T follicular helper cell (primary cell): Measurements from ENCODE around the gene TMEM95.
A peak's percentile ranks its signal among the peaks of the same experiment; 100 is the strongest.

ENCODE experiments used
- DNase-seq: peaks from one replicate; pipeline ENCODE4 v3.0.0-alpha.2; 2020; ENCODE audit warnings: low read depth

Gene TMEM95

GRCh38 chr17:7379134-7379533, 24.2 kb downstream of the TMEM95 start:
- DNase-seq, result no peak

- DNase-seq, result no peak
These were observed 25.4 kb downstream of the TMEM95 start for GRCh38 chr17:7380321-7380720.

GRCh38 chr17:7380855-7381683, 26.1 kb downstream of the TMEM95 start, which contains the start of gene TNK1:
TNK1 (plus strand) TSS chr17:7381089; CDS start chr17:7382927, 1,838 bp downstream.
- no peak for DNase-seq

- DNase-seq, result no peak
These were observed 27.9 kb downstream of the TMEM95 start for GRCh38 chr17:7382901-7383300.

DNA sequence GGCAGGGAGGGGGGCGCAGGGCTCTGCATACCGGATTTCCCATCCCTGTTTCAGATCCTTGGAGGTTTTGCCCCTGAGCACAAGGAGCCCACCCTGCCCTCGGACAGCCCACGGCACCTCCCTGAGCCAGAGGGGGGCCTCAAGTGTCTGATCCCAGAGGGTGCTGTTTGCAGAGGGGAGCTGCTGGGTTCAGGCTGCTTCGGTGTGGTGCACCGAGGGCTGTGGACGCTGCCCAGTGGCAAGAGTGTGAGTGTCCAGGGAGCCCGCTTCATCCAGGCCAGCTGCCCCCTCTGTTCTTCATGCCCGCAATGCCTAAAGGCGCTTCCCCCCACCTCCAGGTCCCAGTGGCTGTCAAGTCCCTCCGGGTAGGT, 28.4 kb downstream of the TMEM95 start:
- DNase-seq, result no peak

DNA sequence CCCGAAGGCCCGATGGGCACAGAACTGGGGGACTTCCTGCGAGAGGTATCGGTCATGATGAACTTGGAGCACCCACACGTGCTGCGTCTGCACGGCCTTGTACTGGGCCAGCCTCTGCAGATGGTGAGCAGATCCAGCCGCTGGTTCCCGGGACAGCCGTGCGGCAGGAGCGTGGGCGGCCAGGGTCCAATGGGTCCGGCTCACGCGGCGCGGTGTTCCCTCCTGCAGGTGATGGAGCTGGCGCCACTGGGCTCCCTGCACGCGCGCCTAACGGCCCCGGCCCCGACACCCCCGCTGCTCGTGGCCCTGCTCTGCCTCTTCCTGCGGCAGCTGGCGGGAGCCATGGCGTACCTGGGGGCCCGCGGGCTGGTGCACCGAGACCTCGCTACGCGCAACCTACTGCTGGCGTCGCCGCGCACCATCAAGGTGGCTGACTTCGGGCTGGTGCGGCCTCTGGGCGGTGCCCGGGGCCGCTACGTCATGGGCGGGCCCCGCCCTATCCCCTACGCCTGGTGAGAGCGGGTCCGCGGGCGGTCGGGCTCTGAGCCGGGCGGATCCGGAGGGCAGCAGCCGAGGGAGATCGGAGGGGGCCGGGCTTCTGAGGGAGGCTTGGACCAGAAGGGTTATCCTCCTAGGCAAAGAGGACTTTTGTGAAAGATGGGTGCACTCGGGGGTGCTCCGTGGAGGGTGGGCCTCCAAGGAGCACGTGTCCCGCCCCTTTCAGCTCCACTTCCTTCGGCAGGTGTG, 29.0 kb downstream of the TMEM95 start:
- peak; percentile 70 for DNase-seq

- DNase-seq, result no peak
These were observed 29.6 kb downstream of the TMEM95 start for GRCh38 chr17:7384489-7385081.

DNA sequence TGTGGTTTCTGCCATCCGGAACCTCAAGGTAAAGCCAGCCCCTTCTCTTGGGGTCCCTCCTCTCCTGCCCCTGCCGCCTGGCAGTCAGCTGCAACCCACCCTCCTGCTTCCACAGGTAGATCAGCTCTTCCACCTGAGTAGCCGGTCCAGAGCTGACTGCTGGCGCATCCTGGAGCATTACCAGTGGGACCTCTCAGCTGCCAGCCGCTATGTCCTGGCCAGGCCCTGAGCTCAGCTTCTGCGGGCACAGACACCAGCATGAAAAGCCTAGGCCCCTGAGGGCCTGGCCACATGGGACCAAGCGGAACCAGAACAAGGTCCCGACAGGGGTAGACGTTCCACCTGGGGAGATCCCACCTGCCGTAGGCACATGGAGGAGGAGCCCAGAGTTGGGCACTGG, 33.9 kb downstream of the TMEM95 start:
- DNase-seq, result no peak

GRCh38 chr17:7389924-7390910, 35.3 kb downstream of the TMEM95 start:
- DNase-seq, result no peak

DNA sequence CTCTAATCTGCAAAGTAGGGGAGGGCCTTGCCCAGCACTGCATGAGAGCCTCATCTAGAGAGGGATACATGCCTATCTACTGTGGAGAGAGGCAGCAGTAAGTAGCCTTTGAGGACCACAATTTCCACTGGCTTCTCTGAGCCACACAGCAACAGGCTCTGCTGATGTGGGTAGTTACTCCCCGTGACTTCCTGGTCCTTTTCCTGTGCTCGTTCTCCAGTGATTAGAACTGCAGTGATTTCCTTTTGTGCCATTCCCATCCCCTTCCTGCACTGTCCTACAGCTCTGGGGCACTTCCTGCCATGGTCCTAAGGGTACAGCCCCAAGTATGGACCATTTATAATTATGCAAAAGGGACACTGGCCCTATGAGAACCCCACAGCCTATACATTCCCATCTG, 36.4 kb downstream of the TMEM95 start:
- no peak for DNase-seq

GRCh38 chr17:7392696-7393612, 38.0 kb downstream of the TMEM95 start:
- DNase-seq, result no peak

GRCh38 chr17:7393613-7394451, 38.9 kb downstream of the TMEM95 start:
- peak; percentile 59 for DNase-seq

DNA sequence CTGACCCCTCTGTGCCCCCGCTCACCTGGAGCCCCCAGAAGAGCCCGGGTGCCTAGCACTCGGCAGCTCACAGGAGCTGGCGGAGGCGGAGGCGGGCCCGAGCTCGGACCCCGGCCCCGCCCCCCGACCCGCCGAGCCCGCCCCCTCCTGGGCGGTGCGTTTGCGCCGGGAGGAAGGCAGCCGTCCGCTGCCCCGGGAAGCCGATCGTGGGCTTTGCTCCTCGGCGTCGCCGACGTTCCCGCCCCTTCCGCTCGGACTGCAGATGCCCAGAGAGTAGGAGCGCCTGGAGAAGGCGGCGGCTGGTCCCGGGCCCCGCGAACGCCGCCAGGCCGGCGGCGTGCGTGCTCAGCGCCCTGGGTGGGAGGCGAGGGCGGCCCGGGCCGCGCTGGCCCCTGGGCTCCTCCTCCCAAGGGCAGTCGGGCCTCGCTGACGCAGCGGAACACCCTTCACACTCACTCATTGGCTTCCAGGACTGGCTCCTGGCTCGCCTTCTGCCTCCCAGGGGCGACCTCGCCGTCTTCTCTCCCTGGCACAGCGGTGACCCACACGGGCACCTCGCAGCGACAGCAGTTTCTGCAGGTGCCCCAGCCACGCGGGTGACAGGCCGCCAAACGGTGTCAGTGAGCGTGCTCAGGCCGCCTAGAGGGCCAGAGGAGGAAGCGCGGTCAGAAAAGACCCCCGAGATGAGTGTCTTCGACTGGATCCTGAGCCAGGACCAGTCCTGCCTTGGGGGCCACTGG, 39.7 kb downstream of the TMEM95 start, which contains the start of gene PLSCR3:
PLSCR3 (minus strand) TSS at position 74 of the 740 bp plus-strand sequence. CDS start 415 bp downstream, outside the sequence.
- DNase-seq, result peak; percentile 72

- DNase-seq, result no peak
These were observed 41.2 kb downstream of the TMEM95 start for GRCh38 chr17:7396147-7396546.

GRCh38 chr17:7398612-7399011, 43.7 kb downstream of the TMEM95 start:
- DNase-seq, result no peak

DNA sequence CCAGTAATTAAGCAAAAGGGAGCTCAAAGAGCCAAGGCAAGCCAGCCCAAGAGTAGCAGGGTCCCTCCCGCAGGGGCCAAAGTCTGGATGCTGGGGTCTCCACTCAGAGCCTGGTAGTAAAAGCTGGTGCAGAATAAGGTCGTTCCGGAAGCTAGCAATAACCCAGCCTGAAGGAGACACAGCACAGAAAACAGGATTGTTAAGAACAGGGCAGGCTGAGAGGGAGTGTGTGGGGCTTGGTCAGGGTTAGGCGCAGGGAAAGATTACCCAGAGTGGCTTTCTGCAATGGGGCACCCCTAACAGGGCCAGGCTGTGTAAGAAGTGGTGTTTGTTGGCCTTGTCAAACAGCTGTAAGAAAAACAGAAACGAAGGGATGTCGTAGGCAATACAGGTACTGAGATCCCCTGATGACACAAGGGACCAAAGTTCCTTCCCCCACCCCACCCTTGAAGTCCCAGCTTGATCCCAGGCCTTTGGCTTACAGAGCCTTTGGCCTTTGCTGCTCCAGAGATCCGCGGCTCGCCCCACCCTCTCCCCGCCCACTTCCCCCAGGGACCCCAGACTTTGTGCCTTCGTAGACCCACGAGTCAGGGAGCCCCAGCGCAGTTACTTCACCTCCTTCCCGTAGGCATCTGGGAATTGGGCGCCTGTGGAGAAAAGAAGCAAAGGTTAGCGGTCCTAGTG, 48.2 kb downstream of the TMEM95 start:
- DNase-seq, result peak; percentile 12

DNA sequence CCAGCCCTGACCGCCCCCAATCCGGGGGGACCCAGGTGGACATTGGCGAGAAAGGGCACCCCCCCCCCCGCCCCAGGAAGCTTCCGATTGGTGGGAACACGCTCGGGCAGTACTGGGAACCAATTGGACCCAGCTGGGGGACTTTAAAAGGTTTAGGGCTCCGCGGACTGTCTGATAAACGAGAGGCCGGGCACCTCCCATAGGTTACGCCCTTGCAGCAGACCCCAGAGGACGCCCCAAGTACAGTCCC, 48.7 kb downstream of the TMEM95 start:
- no peak for DNase-seq

- peak; percentile 95 for DNase-seq
These were observed 49.2 kb downstream of the TMEM95 start, which contains the start of gene TMEM256 for GRCh38 chr17:7403977-7404736. TMEM256 (minus strand) TSS chr17:7404097; CDS start chr17:7404084, 13 bp downstream.
